Measurements from ENCODE around the gene MED12L. TPM values are rescaled to one million over a fixed set of nuclear protein-coding genes. Genes with fewer than 3 reads are reported as not detected.

Gene MED12L
- total RNA-seq, 1 experiment from 2014 or later: 6.4 TPM

DNA sequence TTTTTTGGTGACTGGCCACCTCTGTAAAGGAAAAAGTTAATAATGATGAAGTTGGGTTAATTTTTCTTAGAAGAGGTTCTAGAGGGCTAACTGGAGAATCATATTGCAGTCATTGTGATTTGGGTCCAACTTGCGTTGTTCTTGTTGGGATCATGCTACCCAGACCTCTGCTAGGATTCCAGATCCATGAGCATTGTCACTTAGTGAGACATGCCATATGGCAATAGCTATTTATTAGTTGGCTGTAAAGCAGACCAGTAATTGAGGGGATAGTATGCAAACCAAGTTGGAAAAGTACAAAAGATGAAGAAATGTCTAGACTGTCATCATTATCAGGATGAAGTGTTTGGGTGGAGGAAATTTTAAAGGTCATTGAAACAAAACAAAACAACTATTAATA lies 329.8 kb downstream of the MED12L start:
- ChIA-PET POLR2A (no interaction called here), CTCF (no interaction called here), RAD21 (ENCODE audit: low non-redundant PET in 1 of 2, low total read pairs in 2 of 2, uncharacterized antibody in 2 of 2, unreplicated experiment in 2 of 2) (no interaction called here)
- H3K27ac ChIP-seq (ENCODE audit: low read depth, low read length): no peak overlapping the region
- BruUV-seq (replicated peaks): no TSS peak
- H3K79me2 ChIP-seq (ENCODE audit: insufficient read depth, low read length): no peaks in the 10 kb centered on the region
- no peak overlapping the region for H3K4me3 ChIP-seq (replicated peaks in 1 of 2; ENCODE audit: low read depth in 1 of 2, low read length in 2 of 2)
- ATAC-seq: no peak
- H4K20me1 ChIP-seq (ENCODE audit: insufficient read depth): no peaks in the 10 kb centered on the region
- no peak overlapping the region for H3K9ac ChIP-seq (ENCODE audit: low read length)
- no peaks in the 10 kb centered on the region for H3K36me3 ChIP-seq (ENCODE audit: control insufficient read depth in 1 of 2, insufficient read depth in 2 of 2, low read length in 2 of 2)
- no peak for DNase-seq (ENCODE audit: low read depth, low spot score)
- no peaks in the 10 kb centered on the region for H3K4me1 ChIP-seq (ENCODE audit: control insufficient read depth in 1 of 2, insufficient read depth in 2 of 2, low read length in 2 of 2)
- TF ChIP-seq SRF (IDR thresholded peaks at IDR 0.05; ENCODE audit: low read depth) (no peak), FOSL1 (IDR thresholded peaks at IDR 0.05; ENCODE audit: low read depth) (no peak), SP1 (IDR thresholded peaks at IDR 0.05; ENCODE audit: low read depth) (no peak), EZH2phosphoT487 (IDR thresholded peaks at IDR 0.05; ENCODE audit: borderline replicate concordance) (no peak), SIN3A (IDR thresholded peaks at IDR 0.05; ENCODE audit: low read depth) (no peak), EGR1 (IDR thresholded peaks at IDR 0.05; ENCODE audit: low read depth) (no peak), CBX3 (IDR thresholded peaks at IDR 0.05; ENCODE audit: low read depth) (no peak), ZFX (IDR thresholded peaks at IDR 0.05) (no peak), TCF7L2 (IDR thresholded peaks at IDR 0.05; ENCODE audit: borderline replicate concordance, extremely low read depth, insufficient read depth, insufficient read length) (no peak), POLR2A (IDR thresholded peaks at IDR 0.05; ENCODE audit: borderline replicate concordance, extremely low read depth, insufficient read depth, insufficient read length) (no peak), YY1 (IDR thresholded peaks at IDR 0.05; ENCODE audit: extremely low read depth, insufficient replicate concordance, low read depth, low read length) (no peak), ELF1 (IDR thresholded peaks at IDR 0.05; ENCODE audit: borderline replicate concordance, low read depth) (no peak), EZH2 (IDR thresholded peaks at IDR 0.05) (no peak), CEBPB (IDR thresholded peaks at IDR 0.05; ENCODE audit: low read depth) (no peak)
- TF ChIP-seq, protein P1, sequence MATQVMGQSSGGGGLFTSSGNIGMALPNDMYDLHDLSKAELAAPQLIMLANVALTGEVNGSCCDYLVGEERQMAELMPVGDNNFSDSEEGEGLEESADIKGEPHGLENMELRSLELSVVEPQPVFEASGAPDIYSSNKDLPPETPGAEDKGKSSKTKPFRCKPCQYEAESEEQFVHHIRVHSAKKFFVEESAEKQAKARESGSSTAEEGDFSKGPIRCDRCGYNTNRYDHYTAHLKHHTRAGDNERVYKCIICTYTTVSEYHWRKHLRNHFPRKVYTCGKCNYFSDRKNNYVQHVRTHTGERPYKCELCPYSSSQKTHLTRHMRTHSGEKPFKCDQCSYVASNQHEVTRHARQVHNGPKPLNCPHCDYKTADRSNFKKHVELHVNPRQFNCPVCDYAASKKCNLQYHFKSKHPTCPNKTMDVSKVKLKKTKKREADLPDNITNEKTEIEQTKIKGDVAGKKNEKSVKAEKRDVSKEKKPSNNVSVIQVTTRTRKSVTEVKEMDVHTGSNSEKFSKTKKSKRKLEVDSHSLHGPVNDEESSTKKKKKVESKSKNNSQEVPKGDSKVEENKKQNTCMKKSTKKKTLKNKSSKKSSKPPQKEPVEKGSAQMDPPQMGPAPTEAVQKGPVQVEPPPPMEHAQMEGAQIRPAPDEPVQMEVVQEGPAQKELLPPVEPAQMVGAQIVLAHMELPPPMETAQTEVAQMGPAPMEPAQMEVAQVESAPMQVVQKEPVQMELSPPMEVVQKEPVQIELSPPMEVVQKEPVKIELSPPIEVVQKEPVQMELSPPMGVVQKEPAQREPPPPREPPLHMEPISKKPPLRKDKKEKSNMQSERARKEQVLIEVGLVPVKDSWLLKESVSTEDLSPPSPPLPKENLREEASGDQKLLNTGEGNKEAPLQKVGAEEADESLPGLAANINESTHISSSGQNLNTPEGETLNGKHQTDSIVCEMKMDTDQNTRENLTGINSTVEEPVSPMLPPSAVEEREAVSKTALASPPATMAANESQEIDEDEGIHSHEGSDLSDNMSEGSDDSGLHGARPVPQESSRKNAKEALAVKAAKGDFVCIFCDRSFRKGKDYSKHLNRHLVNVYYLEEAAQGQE (IDR thresholded peaks at IDR 0.05; ENCODE audit: low read depth): no peak
- TF ChIP-seq, protein P2, sequence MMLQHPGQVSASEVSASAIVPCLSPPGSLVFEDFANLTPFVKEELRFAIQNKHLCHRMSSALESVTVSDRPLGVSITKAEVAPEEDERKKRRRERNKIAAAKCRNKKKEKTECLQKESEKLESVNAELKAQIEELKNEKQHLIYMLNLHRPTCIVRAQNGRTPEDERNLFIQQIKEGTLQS (IDR thresholded peaks at IDR 0.05): no peak
- TF ChIP-seq, protein P3, sequence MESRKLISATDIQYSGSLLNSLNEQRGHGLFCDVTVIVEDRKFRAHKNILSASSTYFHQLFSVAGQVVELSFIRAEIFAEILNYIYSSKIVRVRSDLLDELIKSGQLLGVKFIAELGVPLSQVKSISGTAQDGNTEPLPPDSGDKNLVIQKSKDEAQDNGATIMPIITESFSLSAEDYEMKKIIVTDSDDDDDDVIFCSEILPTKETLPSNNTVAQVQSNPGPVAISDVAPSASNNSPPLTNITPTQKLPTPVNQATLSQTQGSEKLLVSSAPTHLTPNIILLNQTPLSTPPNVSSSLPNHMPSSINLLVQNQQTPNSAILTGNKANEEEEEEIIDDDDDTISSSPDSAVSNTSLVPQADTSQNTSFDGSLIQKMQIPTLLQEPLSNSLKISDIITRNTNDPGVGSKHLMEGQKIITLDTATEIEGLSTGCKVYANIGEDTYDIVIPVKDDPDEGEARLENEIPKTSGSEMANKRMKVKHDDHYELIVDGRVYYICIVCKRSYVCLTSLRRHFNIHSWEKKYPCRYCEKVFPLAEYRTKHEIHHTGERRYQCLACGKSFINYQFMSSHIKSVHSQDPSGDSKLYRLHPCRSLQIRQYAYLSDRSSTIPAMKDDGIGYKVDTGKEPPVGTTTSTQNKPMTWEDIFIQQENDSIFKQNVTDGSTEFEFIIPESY (IDR thresholded peaks at IDR 0.05; ENCODE audit: extremely low read depth, insufficient replicate concordance, low read length): no peak
- no peaks in the 10 kb centered on the region for H3K9me2 ChIP-seq (ENCODE audit: insufficient read depth)
- no peak overlapping the region for H3K4me2 ChIP-seq (ENCODE audit: low read length)
- H2AFZ ChIP-seq (ENCODE audit: low read depth, low read length, poor library complexity, severe bottlenecking): no peak overlapping the region
- H3K9me3 ChIP-seq (ENCODE audit: control insufficient read depth in 1 of 2, insufficient read depth in 1 of 2, low read depth in 1 of 2, low read length in 2 of 2): no peaks in the 10 kb centered on the region
- H3K27me3 ChIP-seq (ENCODE audit: insufficient read depth, low read length): no peaks in the 10 kb centered on the region
- intact Hi-C loops (cut with micrococcal nuclease): no loop called here
